Mesenchymal stem cell (in vitro differentiated cells and primary cell): ENCODE results near the gene GAS7.

Experiments used
- DNase-seq: peaks from one replicate; pipeline ENCODE4 v3.0.0-alpha.2; 2013
- H2AFZ ChIP-seq: one replicate; pipeline ENCODE4 v1.6.1; 2013; ENCODE audit warnings: low read depth, mild to moderate bottlenecking, control low read depth, inconsistent platforms, low read length, moderate library complexity
- H2AK5ac ChIP-seq: 2 replicates; pipeline ENCODE4 v1.6.1; 2013; ENCODE audit warnings: low read length, moderate library complexity, mild to moderate bottlenecking, inconsistent platforms; ENCODE audit not compliant: severe bottlenecking
- H2BK120ac ChIP-seq: one replicate; pipeline ENCODE4 v1.6.1; 2013; ENCODE audit warnings: low read depth, mild to moderate bottlenecking, inconsistent platforms, low read length, moderate library complexity
- H2BK12ac ChIP-seq, 2 experiments: one replicate each; pipeline ENCODE4 v1.6.1; 2013; ENCODE audit warnings: inconsistent platforms in 2 of 2, low read length in 2 of 2, mild to moderate bottlenecking in 2 of 2, moderate library complexity in 2 of 2, control low read depth in 1 of 2
- H2BK15ac ChIP-seq: one replicate; pipeline ENCODE4 v1.6.1; 2013; ENCODE audit warnings: mild to moderate bottlenecking, low read depth, inconsistent platforms; ENCODE audit not compliant: poor library complexity, severe bottlenecking
- H2BK5ac ChIP-seq: 2 replicates; pipeline ENCODE4 v1.6.1; 2013; ENCODE audit warnings: low read depth, mild to moderate bottlenecking, low read length, control low read depth, inconsistent platforms; ENCODE audit not compliant: poor library complexity, severe bottlenecking
- H3K14ac ChIP-seq, 2 experiments: one replicate each; pipeline ENCODE4 v1.6.1; 2013; ENCODE audit warnings: inconsistent platforms in 2 of 2, low read length in 2 of 2, control low read depth in 1 of 2, mild to moderate bottlenecking in 1 of 2, moderate library complexity in 1 of 2
- H3K18ac ChIP-seq, 2 experiments: one replicate each; pipeline ENCODE4 v1.6.1; 2013; ENCODE audit warnings: inconsistent platforms in 2 of 2, low read length in 2 of 2, control low read depth in 1 of 2, low read depth in 1 of 2, mild to moderate bottlenecking in 1 of 2
- H3K23ac ChIP-seq, 2 experiments: one replicate each; pipeline ENCODE4 v1.6.1; 2013; ENCODE audit warnings: inconsistent platforms in 2 of 2, low read length in 2 of 2, mild to moderate bottlenecking in 2 of 2, moderate library complexity in 2 of 2, control low read depth in 1 of 2
- H3K27ac ChIP-seq: 2 replicates; pipeline ENCODE4 v1.5.1; 2013; ENCODE audit warnings: mild to moderate bottlenecking, moderate library complexity, low read length, control low read depth, inconsistent platforms; ENCODE audit not compliant: poor library complexity, severe bottlenecking
- H3K27me3 ChIP-seq, 2 experiments: 2 replicates each; pipeline versions ENCODE4 v1.6.1 to v1.7.0; 2013; ENCODE audit warnings: low read length in 2 of 2, mild to moderate bottlenecking in 2 of 2, moderate library complexity in 2 of 2, control low read depth in 1 of 2, inconsistent platforms in 1 of 2; ENCODE audit not compliant: control insufficient read depth in 1 of 2, insufficient read depth in 1 of 2
- H3K36me3 ChIP-seq, 2 experiments: 2 replicates each; pipeline versions ENCODE4 v1.6.1 to v1.7.0; 2013; ENCODE audit warnings: low read length in 2 of 2, control low read depth in 1 of 2, inconsistent platforms in 1 of 2, low read depth in 1 of 2, mild to moderate bottlenecking in 1 of 2; ENCODE audit not compliant: insufficient read depth in 2 of 2, control insufficient read depth in 1 of 2
- H3K4ac ChIP-seq, 2 experiments: one replicate each; pipeline ENCODE4 v1.6.1; 2013; ENCODE audit warnings: inconsistent platforms in 2 of 2, low read length in 2 of 2, mild to moderate bottlenecking in 2 of 2, moderate library complexity in 2 of 2, control low read depth in 1 of 2, low read depth in 1 of 2
- H3K4me1 ChIP-seq: 2 replicates; pipeline ENCODE4 v1.6.1; 2013; ENCODE audit warnings: low read depth, low read length, control low read depth; ENCODE audit not compliant: control insufficient read depth, insufficient read depth
- H3K4me2 ChIP-seq: 2 replicates; pipeline ENCODE4 v1.6.1; 2013; ENCODE audit warnings: low read length, mild to moderate bottlenecking, inconsistent platforms; ENCODE audit not compliant: poor library complexity, severe bottlenecking
- H3K4me3 ChIP-seq, 2 experiments: 2 replicates each; pipeline versions ENCODE4 v1.5.1 to v1.7.0; 2013; ENCODE audit warnings: low read length in 2 of 2, mild to moderate bottlenecking in 2 of 2, control low read depth in 1 of 2, low read depth in 1 of 2; ENCODE audit not compliant: insufficient read depth in 1 of 2
- H3K79me1 ChIP-seq: replicated peaks from 2 replicates; pipeline ENCODE4 v1.6.1; 2013; ENCODE audit warnings: mild to moderate bottlenecking, control low read depth, low read length, inconsistent platforms; ENCODE audit not compliant: poor library complexity, severe bottlenecking
- H3K9ac ChIP-seq: 2 replicates; pipeline ENCODE4 v1.7.0; 2013; ENCODE audit warnings: mild to moderate bottlenecking, low read length, moderate library complexity
- H3K9me3 ChIP-seq: 2 replicates; pipeline ENCODE4 v1.7.0; 2013; ENCODE audit warnings: mild to moderate bottlenecking, low read length; ENCODE audit not compliant: control insufficient read depth
- H4K8ac ChIP-seq: one replicate; pipeline ENCODE4 v1.6.1; 2013; ENCODE audit warnings: inconsistent platforms, mild to moderate bottlenecking, low read length, moderate library complexity
- H4K91ac ChIP-seq: one replicate; pipeline ENCODE4 v1.6.1; 2013; ENCODE audit warnings: mild to moderate bottlenecking, low read length, inconsistent platforms
- WGBS: methylation state at CpG from one replicate; pipeline ENCODE4 v1.1.7; 2013; ENCODE audit warnings: mixed read lengths; 5-methylcytosine and 5-hydroxymethylcytosine counted together

GAS7 gene

GRCh38 chr17:9991351-9991750 is 207.1 kb downstream of the GAS7 start:
- WGBS, result 78% methylated on average over 7 of the region's 7 CpGs
- Histone ChIP-seq H2AFZ (no peak overlapping the region), H2AK5ac (no peak overlapping the region), H3K4ac (no peak overlapping the region), H3K4me2 (no peak overlapping the region), H2BK15ac (no peak overlapping the region), H3K4me1 (peaks cover 1% of the 10 kb centered on the region), H3K36me3 (no peaks in the 10 kb centered on the region), H2BK5ac (no peak overlapping the region), H4K91ac (no peak overlapping the region), H3K27me3 (no peaks in the 10 kb centered on the region), H2BK12ac (no peak overlapping the region), H3K9me3 (peaks cover 3% of the 10 kb centered on the region), H3K14ac (no peak overlapping the region), H3K79me1 (peaks cover 5% of the 10 kb centered on the region), H3K23ac (no peak overlapping the region), H3K27ac (no peak overlapping the region), H3K18ac (no peak overlapping the region), H3K9ac (no peak overlapping the region), H4K8ac (no peak overlapping the region), H2BK120ac (no peak overlapping the region), H3K4me3 (no peak overlapping the region)
- no peak for DNase-seq

GRCh38 chr17:9987779-9988585 is 210.4 kb downstream of the GAS7 start:
- Histone ChIP-seq H3K27ac (no peak overlapping the region), H4K91ac (no peak overlapping the region), H2BK120ac (no peak overlapping the region), H3K14ac (no peak overlapping the region), H3K4ac (no peak overlapping the region), H3K4me1 (peaks cover 1% of the 10 kb centered on the region), H3K79me1 (peaks cover 7% of the 10 kb centered on the region), H2BK12ac (no peak overlapping the region), H3K4me3 (no peak overlapping the region), H2AK5ac (no peak overlapping the region), H2AFZ (no peak overlapping the region), H3K9ac (no peak overlapping the region), H4K8ac (no peak overlapping the region), H3K18ac (no peak overlapping the region), H3K27me3 (no peaks in the 10 kb centered on the region), H3K36me3 (no peaks in the 10 kb centered on the region), H3K4me2 (no peak overlapping the region), H3K23ac (peak overlapping the region in 1 of 2 experiments; percentile 31), H2BK15ac (no peak overlapping the region), H2BK5ac (no peak overlapping the region), H3K9me3 (peaks cover 3% of the 10 kb centered on the region)
- DNase-seq, result peak; percentile 56
- WGBS, result 64% methylated on average over 6 of the region's 7 CpGs

- Histone ChIP-seq H3K9ac (no peak overlapping the region), H3K23ac (no peak overlapping the region), H2BK5ac (no peak overlapping the region), H4K8ac (no peak overlapping the region), H4K91ac (no peak overlapping the region), H3K27ac (no peak overlapping the region), H3K4me2 (no peak overlapping the region), H3K4me1 (peaks cover 1% of the 10 kb centered on the region), H2BK120ac (no peak overlapping the region), H3K9me3 (peaks cover 3% of the 10 kb centered on the region), H3K18ac (peak overlapping the region in 1 of 2 experiments; percentile 0), H2BK15ac (no peak overlapping the region), H2BK12ac (no peak overlapping the region), H3K79me1 (peaks cover 7% of the 10 kb centered on the region), H3K36me3 (no peaks in the 10 kb centered on the region), H3K4ac (no peak overlapping the region), H3K14ac (peak overlapping the region in 1 of 2 experiments; percentile 42), H3K27me3 (no peaks in the 10 kb centered on the region), H3K4me3 (no peak overlapping the region), H2AK5ac (no peak overlapping the region), H2AFZ (no peak overlapping the region)
- WGBS, result 94% methylated on average over 7 of the region's 9 CpGs
- DNase-seq, result no peak
Observed at GRCh38 chr17:9986754-9987382, 211.5 kb downstream of the GAS7 start.

GRCh38 chr17:9985646-9986045 is 212.8 kb downstream of the GAS7 start:
- Histone ChIP-seq H2BK120ac (no peak overlapping the region), H3K18ac (no peak overlapping the region), H2AK5ac (no peak overlapping the region), H3K27ac (no peak overlapping the region), H3K4ac (no peak overlapping the region), H4K8ac (no peak overlapping the region), H3K4me1 (peaks cover 1% of the 10 kb centered on the region), H2BK15ac (no peak overlapping the region), H3K4me3 (no peak overlapping the region), H2BK5ac (no peak overlapping the region), H3K23ac (no peak overlapping the region), H3K27me3 (no peaks in the 10 kb centered on the region), H2BK12ac (no peak overlapping the region), H4K91ac (no peak overlapping the region), H3K9ac (no peak overlapping the region), H3K14ac (no peak overlapping the region), H3K36me3 (peaks cover 4 to 6% of the 10 kb centered on the region in 2 experiments), H3K4me2 (no peak overlapping the region), H3K79me1 (peaks cover 5% of the 10 kb centered on the region), H3K9me3 (peaks cover 3% of the 10 kb centered on the region), H2AFZ (no peak overlapping the region)
- DNase-seq, result no peak
- WGBS, result 92% methylated on average over 8 of the region's 8 CpGs
